CD1c-positive myeloid dendritic cell (primary cell): Measurements from ENCODE around the gene FOXA1.

Source experiments
- DNase-seq: peaks from one replicate; pipeline ENCODE4 v3.0.0-alpha.2; 2016; ENCODE audit errors: extremely low spot score

The FOXA1 gene

GRCh38 chr14:37589715-37590427 is 5.2 kb downstream of the FOXA1 start:
- no peak for DNase-seq

- DNase-seq = no peak
These were observed 5.9 kb downstream of the FOXA1 start for GRCh38 chr14:37588956-37589714.

- no peak for DNase-seq
These were observed 6.4 kb downstream of the FOXA1 start for GRCh38 chr14:37588667-37588955.

GRCh38 chr14:37587881-37588666 is 7.0 kb downstream of the FOXA1 start:
- no peak for DNase-seq

GRCh38 chr14:37587131-37587803 is 7.8 kb downstream of the FOXA1 start:
- DNase-seq = no peak

- DNase-seq = no peak
These were observed 8.3 kb downstream of the FOXA1 start for GRCh38 chr14:37586797-37587130.

GRCh38 chr14:37585971-37586796 is 8.9 kb downstream of the FOXA1 start:
- no peak for DNase-seq

- DNase-seq = no peak
These were observed 9.9 kb downstream of the FOXA1 start for GRCh38 chr14:37585101-37585511.

- DNase-seq = no peak
These were observed 10.6 kb downstream of the FOXA1 start for GRCh38 chr14:37584211-37585100.

GRCh38 chr14:37583358-37584210 is 11.5 kb downstream of the FOXA1 start:
- no peak for DNase-seq

- no peak for DNase-seq
These were observed 14.9 kb downstream of the FOXA1 start for GRCh38 chr14:37580146-37580545.

- no peak for DNase-seq
These were observed 15.8 kb downstream of the FOXA1 start for GRCh38 chr14:37579274-37579673.

GRCh38 chr14:37573356-37573755 is 21.7 kb downstream of the FOXA1 start:
- no peak for DNase-seq

- DNase-seq = no peak
These were observed 23.7 kb downstream of the FOXA1 start for GRCh38 chr14:37571391-37571790.

- DNase-seq = no peak
These were observed 25.3 kb downstream of the FOXA1 start for GRCh38 chr14:37569729-37570128.

- DNase-seq = no peak
These were observed 28.2 kb downstream of the FOXA1 start for GRCh38 chr14:37566811-37567371.

- DNase-seq = no peak
These were observed 29.5 kb downstream of the FOXA1 start for GRCh38 chr14:37565550-37565949.

- DNase-seq = no peak
These were observed 31.9 kb downstream of the FOXA1 start for GRCh38 chr14:37563189-37563588.

GRCh38 chr14:37559386-37559785 is 35.7 kb downstream of the FOXA1 start:
- DNase-seq = no peak
